NOMO-1 (cell line): ENCODE data around the gene VWF.
"Not testable (repeated sequence)": the region's sequence is repeated elsewhere in the genome, so short reads cannot be mapped to it uniquely, and the experiment has no call there.

ENCODE experiments used
- DNase-seq, 2 experiments: peaks; one replicate each; lab custom pipeline; 2025; ENCODE audit not compliant: unreplicated experiment in 2 of 2; lab: John Stamatoyannopoulos, UW

Gene VWF

GRCh38 chr12:6124411-6125309 is at the start of gene VWF:
Gene VWF, minus strand, starts transcription at chr12:6124670. Its CDS starts 1,474 bp downstream, at chr12:6123196.
- DNase-seq, result no peak

GRCh38 chr12:6172862-6173261 is 48.4 kb upstream of the VWF start:
- no peak for DNase-seq

GRCh38 chr12:6172086-6172485 is 47.6 kb upstream of the VWF start:
- DNase-seq, result no peak

- no peak for DNase-seq
These were observed 47.0 kb upstream of the VWF start for GRCh38 chr12:6171409-6172015.

GRCh38 chr12:6167327-6168280 is 43.1 kb upstream of the VWF start:
- DNase-seq, result peak; percentile 78 to 96

- DNase-seq, result no peak
These were observed 42.3 kb upstream of the VWF start for GRCh38 chr12:6166808-6167207.

GRCh38 chr12:6165395-6165794 is 40.9 kb upstream of the VWF start:
- DNase-seq, result no peak

- DNase-seq, result no peak
These were observed 39.1 kb upstream of the VWF start for GRCh38 chr12:6163416-6164060.

- DNase-seq, result no peak
These were observed 36.8 kb upstream of the VWF start for GRCh38 chr12:6161124-6161882.

- not testable (repeated sequence) for DNase-seq
These were observed 35.7 kb upstream of the VWF start for GRCh38 chr12:6160049-6160649.

- DNase-seq, result not testable (repeated sequence)
These were observed 34.9 kb upstream of the VWF start for GRCh38 chr12:6159166-6160011.

- DNase-seq, result no peak
These were observed 34.3 kb upstream of the VWF start for GRCh38 chr12:6158749-6159148.

GRCh38 chr12:6158255-6158654 is 33.8 kb upstream of the VWF start:
- DNase-seq, result no peak

- DNase-seq, result no peak
These were observed 33.0 kb upstream of the VWF start for GRCh38 chr12:6157482-6157881.

GRCh38 chr12:6154730-6155459 is 30.4 kb upstream of the VWF start:
- no peak for DNase-seq

GRCh38 chr12:6148722-6149121 is 24.3 kb upstream of the VWF start:
- not testable (repeated sequence) for DNase-seq

GRCh38 chr12:6148061-6148460 is 23.6 kb upstream of the VWF start:
- no peak for DNase-seq

- no peak for DNase-seq
These were observed 22.5 kb upstream of the VWF start for GRCh38 chr12:6146951-6147350.
